ENCODE results near the gene PIF1.

DNA sequence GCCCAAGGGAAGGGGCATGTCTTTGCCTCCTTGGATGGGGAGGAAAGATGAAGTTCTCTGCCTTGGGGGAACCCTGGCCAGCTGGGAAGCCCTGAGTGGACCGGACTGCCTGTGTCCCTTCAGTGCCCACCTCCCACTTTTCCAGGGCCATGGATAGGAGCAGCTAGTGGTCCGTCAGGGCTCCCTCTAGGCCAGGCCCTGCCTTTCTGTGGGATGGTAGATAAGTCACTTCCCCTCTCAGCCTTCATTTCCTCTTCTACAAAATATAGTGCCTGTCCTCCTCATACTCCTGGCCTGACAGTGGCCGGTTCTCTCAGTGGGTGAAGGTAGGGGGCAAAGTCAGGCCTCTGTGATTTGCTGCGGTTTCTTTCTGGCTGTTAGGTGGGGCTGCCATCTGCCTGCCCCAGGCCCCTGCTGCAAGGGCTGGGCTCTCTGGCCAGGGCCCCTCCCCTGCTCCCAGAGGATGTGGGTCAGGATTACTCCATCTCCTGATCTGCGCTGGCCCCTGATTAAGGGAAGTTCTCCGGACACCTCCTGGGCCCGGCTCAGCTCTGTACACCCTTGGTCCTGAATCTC is 17.6 kb upstream of the PIF1 start:
- TF ChIP-seq POLR2AphosphoS5 (IDR thresholded peaks at IDR 0.05), result no peak
- TF ChIP-seq, protein P1, sequence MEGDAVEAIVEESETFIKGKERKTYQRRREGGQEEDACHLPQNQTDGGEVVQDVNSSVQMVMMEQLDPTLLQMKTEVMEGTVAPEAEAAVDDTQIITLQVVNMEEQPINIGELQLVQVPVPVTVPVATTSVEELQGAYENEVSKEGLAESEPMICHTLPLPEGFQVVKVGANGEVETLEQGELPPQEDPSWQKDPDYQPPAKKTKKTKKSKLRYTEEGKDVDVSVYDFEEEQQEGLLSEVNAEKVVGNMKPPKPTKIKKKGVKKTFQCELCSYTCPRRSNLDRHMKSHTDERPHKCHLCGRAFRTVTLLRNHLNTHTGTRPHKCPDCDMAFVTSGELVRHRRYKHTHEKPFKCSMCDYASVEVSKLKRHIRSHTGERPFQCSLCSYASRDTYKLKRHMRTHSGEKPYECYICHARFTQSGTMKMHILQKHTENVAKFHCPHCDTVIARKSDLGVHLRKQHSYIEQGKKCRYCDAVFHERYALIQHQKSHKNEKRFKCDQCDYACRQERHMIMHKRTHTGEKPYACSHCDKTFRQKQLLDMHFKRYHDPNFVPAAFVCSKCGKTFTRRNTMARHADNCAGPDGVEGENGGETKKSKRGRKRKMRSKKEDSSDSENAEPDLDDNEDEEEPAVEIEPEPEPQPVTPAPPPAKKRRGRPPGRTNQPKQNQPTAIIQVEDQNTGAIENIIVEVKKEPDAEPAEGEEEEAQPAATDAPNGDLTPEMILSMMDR (IDR thresholded peaks at IDR 0.05), result no peak
- TF ChIP-seq EP300 (IDR thresholded peaks at IDR 0.05), result no peak
